ENCODE results near the gene SIGLEC6. TPM values are rescaled to one million over a fixed set of nuclear protein-coding genes. Genes with fewer than 3 reads are reported as not detected.

SIGLEC6 gene
- total RNA-seq, 1 donor from 2014 or later, result 6.6 TPM

GRCh38 chr19:51571599-51571998 is 40.1 kb upstream of the SIGLEC6 start:
- peak overlapping the region; percentile 56 to 94 for H3K4me3 ChIP-seq
- H3K9me3 ChIP-seq, result no peaks in the 10 kb centered on the region
- intact Hi-C loops (cut with DNase I), result loop anchor here (1.0 to 5.0 kb wide), 6 partner anchors 23 to 464 kb away; partner anchors contain the start of genes C19orf84 and CTU1
- peaks cover 10 to 24% of the 10 kb centered on the region in 2 donors for H3K36me3 ChIP-seq
- DNase-seq (ENCODE audit: low spot score in 2 of 2), result no peak
- H3K27me3 ChIP-seq, result no peaks in the 10 kb centered on the region
- peaks cover 0 to 12% of the 10 kb centered on the region in 2 donors for H3K4me1 ChIP-seq
- no peak for TF ChIP-seq CTCF (IDR thresholded peaks at IDR 0.05)
- no peak overlapping the region for H3K27ac ChIP-seq

DNA sequence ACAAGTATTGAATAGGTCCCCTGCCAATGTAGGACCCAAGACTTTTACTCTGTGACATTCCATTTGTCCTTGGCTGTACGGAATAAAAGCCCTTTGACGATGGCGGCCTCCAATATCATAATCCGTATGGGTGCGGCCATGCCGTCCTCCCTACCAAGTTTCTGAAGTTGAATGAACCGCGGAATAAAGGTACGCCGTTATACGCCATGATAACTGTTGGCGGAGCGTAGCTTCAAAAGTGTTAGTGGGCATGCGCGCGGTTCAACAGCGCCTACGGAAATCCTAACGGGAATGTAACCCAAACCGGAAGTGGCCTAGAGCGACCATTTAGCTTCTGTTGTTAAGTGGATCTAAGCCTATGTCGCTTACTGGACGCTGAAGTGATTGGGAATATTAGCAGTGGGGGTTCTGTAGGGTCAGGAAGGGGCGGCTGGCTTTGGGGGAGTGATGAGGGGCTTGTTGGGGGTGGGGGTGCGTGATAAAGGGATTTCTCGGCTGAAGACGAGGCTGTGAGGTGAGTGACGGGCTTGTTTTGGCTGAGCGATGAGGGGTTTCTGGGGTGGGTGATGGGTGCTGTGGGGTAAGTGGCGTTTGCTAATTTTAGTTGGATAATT is 39.6 kb upstream of the SIGLEC6 start, which contains the start of gene ZNF175:
TSS of gene ZNF175 (plus strand) at position 322 of the 614 bp plus-strand sequence. CDS start 2,047 bp downstream, outside the sequence.
- Histone ChIP-seq H3K36me3 (peaks cover 7 to 20% of the 10 kb centered on the region in 2 donors), H3K4me1 (peaks cover 0 to 12% of the 10 kb centered on the region in 2 donors), H3K27ac (peak within 1 kb of the TSS; percentile 49 to 72), H3K4me3 (peak within 1 kb of the TSS; percentile 56 to 94), H3K27me3 (no peaks in the 10 kb centered on the region), H3K9me3 (no peaks in the 10 kb centered on the region)
- DNase-seq (ENCODE audit: low spot score in 2 of 2), result peak; percentile 74 to 97
- intact Hi-C loops (cut with DNase I), result loop anchor here (1.0 to 5.0 kb wide), 6 partner anchors 23 to 464 kb away; partner anchors contain the start of genes C19orf84 and CTU1
- TF ChIP-seq CTCF (IDR thresholded peaks at IDR 0.05), result no peak

GRCh38 chr19:51568456-51568855 is 37.0 kb upstream of the SIGLEC6 start:
- no peak for DNase-seq (ENCODE audit: low spot score in 2 of 2)
- Histone ChIP-seq H3K9me3 (no peaks in the 10 kb centered on the region), H3K27me3 (no peaks in the 10 kb centered on the region), H3K36me3 (peaks cover 0 to 5% of the 10 kb centered on the region in 2 donors), H3K4me1 (peaks cover 0 to 12% of the 10 kb centered on the region in 2 donors), H3K4me3 (no peak overlapping the region), H3K27ac (no peak overlapping the region)
- TF ChIP-seq CTCF (IDR thresholded peaks at IDR 0.05), result no peak
- intact Hi-C loops (cut with DNase I), result no loop called here

DNA sequence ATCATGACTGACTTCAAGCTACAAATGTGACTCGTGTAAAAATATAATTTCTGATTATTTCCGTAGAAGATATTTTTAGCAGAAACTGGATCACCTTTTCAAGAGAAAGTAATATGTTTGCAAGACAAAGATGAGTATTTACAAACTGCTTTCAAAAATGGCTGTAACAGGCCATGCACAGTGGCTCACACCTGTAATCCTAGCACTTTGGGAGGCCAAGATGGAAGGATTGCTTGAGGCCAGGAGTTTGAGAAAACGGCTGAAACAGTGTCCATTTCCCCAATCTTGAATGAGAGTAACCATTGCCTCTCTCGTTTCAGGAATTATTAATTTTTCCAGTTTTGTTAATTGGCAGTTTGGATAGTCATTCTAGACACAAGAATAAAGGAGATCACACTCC is 36.1 kb upstream of the SIGLEC6 start:
- intact Hi-C loops (cut with DNase I), result no loop called here
- no peak overlapping the region for H3K4me3 ChIP-seq
- no peaks in the 10 kb centered on the region for H3K9me3 ChIP-seq
- H3K27me3 ChIP-seq, result no peaks in the 10 kb centered on the region
- no peak for TF ChIP-seq CTCF (IDR thresholded peaks at IDR 0.05)
- H3K27ac ChIP-seq, result no peak overlapping the region
- H3K4me1 ChIP-seq, result peaks cover 0 to 10% of the 10 kb centered on the region in 2 donors
- DNase-seq (ENCODE audit: low spot score in 2 of 2), result no peak
- H3K36me3 ChIP-seq, result no peaks in the 10 kb centered on the region

- no peak for DNase-seq (ENCODE audit: low spot score in 2 of 2)
- Histone ChIP-seq H3K4me1 (peaks cover 0 to under 1% of the 10 kb centered on the region in 2 donors), H3K36me3 (no peaks in the 10 kb centered on the region), H3K4me3 (no peak overlapping the region), H3K9me3 (no peaks in the 10 kb centered on the region), H3K27me3 (no peaks in the 10 kb centered on the region), H3K27ac (no peak overlapping the region)
- no peak for TF ChIP-seq CTCF (IDR thresholded peaks at IDR 0.05)
- intact Hi-C loops (cut with DNase I), result no loop called here
These were observed 35.1 kb upstream of the SIGLEC6 start for GRCh38 chr19:51566489-51567100.

Data from ascending aorta (tissue), 2 donors.